HG03342 (cell line): ENCODE data around the gene POLE.

Source experiments
- ATAC-seq: cut with Tn5 transposase; IDR thresholded peaks from one replicate; pipeline ENCODE4 v1.9.1; 2021; ENCODE audit warnings: mild to moderate bottlenecking, moderate library complexity; ENCODE audit not compliant: unreplicated experiment

POLE gene

GRCh38 chr12:132617822-132618682 is 69.1 kb downstream of the POLE start:
- no peak for ATAC-seq

- ATAC-seq, result no peak
These were observed 69.9 kb downstream of the POLE start for GRCh38 chr12:132617135-132617701.

GRCh38 chr12:132615579-132616038 is 71.5 kb downstream of the POLE start:
- ATAC-seq, result no peak

GRCh38 chr12:132614861-132615578 is 72.1 kb downstream of the POLE start:
- ATAC-seq, result no peak

- ATAC-seq, result no peak
These were observed 73.1 kb downstream of the POLE start for GRCh38 chr12:132614029-132614428.

GRCh38 chr12:132611620-132612019 is 75.5 kb downstream of the POLE start:
- ATAC-seq, result no peak

- no peak for ATAC-seq
These were observed 76.1 kb downstream of the POLE start for GRCh38 chr12:132610866-132611602.

- no peak for ATAC-seq
These were observed 76.9 kb downstream of the POLE start, which contains the start of gene LRCOL1 for GRCh38 chr12:132610051-132610759. Gene LRCOL1, minus strand, starts transcription at chr12:132610582. Its CDS starts 4,331 bp downstream, at chr12:132606251.

GRCh38 chr12:132608231-132609171 is 78.6 kb downstream of the POLE start:
- no peak for ATAC-seq

GRCh38 chr12:132606927-132607326 is 80.2 kb downstream of the POLE start:
- no peak for ATAC-seq

- no peak for ATAC-seq
These were observed 80.7 kb downstream of the POLE start for GRCh38 chr12:132606466-132606865.

- no peak for ATAC-seq
These were observed 81.2 kb downstream of the POLE start for GRCh38 chr12:132605892-132606291.

GRCh38 chr12:132604668-132605441 is 82.3 kb downstream of the POLE start:
- ATAC-seq, result no peak

GRCh38 chr12:132604151-132604618 is 83.0 kb downstream of the POLE start:
- ATAC-seq, result no peak

- ATAC-seq, result no peak
These were observed 83.6 kb downstream of the POLE start for GRCh38 chr12:132603240-132604150.

- ATAC-seq, result no peak
These were observed 84.4 kb downstream of the POLE start for GRCh38 chr12:132602572-132603239.
